GM12878 (cell line): ENCODE data around the gene FAM83D. TPM values are rescaled to one million over a fixed set of nuclear protein-coding genes. Genes with fewer than 3 reads are reported as not detected.

Experiments
- ATAC-seq: fragments of 200-7000 bp; cut with Tn5 transposase; 3 replicates; pipeline ENCODE4 v1.9.1; 2020; ENCODE audit warnings: mild to moderate bottlenecking, moderate library complexity
- BruUV-seq: library from RNA; stranded (reverse); fragments of 400-500 nt; replicated peaks from 2 replicates; lab custom pipeline; 2021; lab: Mats Ljungman, UMichigan
- CTCF ChIA-PET: fragments of 300-600 bp; sonication (Branson Sonifier 250); formaldehyde crosslinking; extraction: SDS; loops from one replicate; lab custom pipeline; 2021; ENCODE audit warnings: inconsistent platforms; lab: Yijun Ruan, JAX
- POLR2A ChIA-PET: fragments of 350-600 bp; formaldehyde crosslinking; extraction: SDS; loops from one replicate; lab custom pipeline; 2021; ENCODE audit warnings: inconsistent platforms; lab: Charles Lee
- RAD21 ChIA-PET: fragments of 300-600 bp; sonication (Branson Sonifier 250); formaldehyde crosslinking; loops from one replicate; lab custom pipeline; 2023; ENCODE audit warnings: antibody characterized with exemption; ENCODE audit not compliant: unreplicated experiment; lab: Charles Lee
- SMC1A ChIA-PET: fragments of 300-600 bp; sonication (Branson Sonifier 250); formaldehyde crosslinking; loops from one replicate; lab custom pipeline; 2023; ENCODE audit not compliant: unreplicated experiment, uncharacterized antibody; lab: Charles Lee
- DNase-seq: peaks from one replicate; pipeline ENCODE4 v3.0.0-alpha.2; 2011; ENCODE audit warnings: low read depth, low spot score
- FAIRE-seq: peaks from 3 replicates; lab custom pipeline; 2011; peaks lifted over from hg19 to GRCh38; lab: Jason Lieb, UNC
- H2AFZ ChIP-seq: 2 replicates; pipeline ENCODE4 v1.6.0; 2011; ENCODE audit warnings: low read depth, low read length, control low read depth; ENCODE audit not compliant: control insufficient read depth
- H3K27ac ChIP-seq: 2 replicates; pipeline ENCODE4 v1.5.1; 2011; ENCODE audit warnings: control low read depth; ENCODE audit not compliant: control insufficient read depth, insufficient read depth
- H3K27me3 ChIP-seq, 2 experiments: replicated peaks in 1 of 2; 2 replicates each; pipeline versions ENCODE4 v1.6.0 to v1.6.1; 2011; ENCODE audit warnings: low read length in 1 of 2; ENCODE audit not compliant: control insufficient read depth in 2 of 2, insufficient read depth in 2 of 2
- H3K36me3 ChIP-seq, 2 experiments: 2 replicates each; pipeline ENCODE4 v1.5.1; 2011; ENCODE audit warnings: low read length in 1 of 2; ENCODE audit not compliant: control insufficient read depth in 2 of 2, insufficient read depth in 2 of 2
- H3K4me1 ChIP-seq: 2 replicates; pipeline ENCODE4 v1.6.1; 2011; ENCODE audit warnings: mild to moderate bottlenecking, low read length, moderate library complexity, mixed read lengths; ENCODE audit not compliant: control insufficient read depth, insufficient read depth
- H3K4me2 ChIP-seq: 2 replicates; pipeline ENCODE4 v1.6.0; 2011; ENCODE audit warnings: control low read depth; ENCODE audit not compliant: control insufficient read depth, insufficient read depth
- H3K4me3 ChIP-seq: fragments of 200-600 bp; sonication (generic); 2 replicates; pipeline ENCODE4 v1.5.1; 2016
- H3K79me2 ChIP-seq: 2 replicates; pipeline ENCODE4 v1.6.0; 2011; ENCODE audit warnings: low read length; ENCODE audit not compliant: control insufficient read depth, insufficient read depth
- H3K9ac ChIP-seq: 2 replicates; pipeline ENCODE4 v1.8.0; 2011; ENCODE audit warnings: low read length, control low read depth, mixed read lengths; ENCODE audit not compliant: control insufficient read depth, insufficient read depth
- H3K9me3 ChIP-seq: replicated peaks from 3 replicates; pipeline ENCODE4 v1.5.1; 2011; ENCODE audit warnings: mild to moderate bottlenecking, low read length; ENCODE audit not compliant: control insufficient read depth, insufficient read depth
- H4K20me1 ChIP-seq: 2 replicates; pipeline ENCODE4 v1.6.0; 2011; ENCODE audit not compliant: control insufficient read depth, insufficient read depth
- BACH1 ChIP-seq: fragments of 450-650 bp; IDR thresholded peaks from 2 replicates; pipeline ENCODE4 v1.6.1; 2017; ENCODE audit warnings: mild to moderate bottlenecking, borderline replicate concordance
- EED ChIP-seq: sonication (generic); IDR thresholded peaks from 2 replicates; pipeline ENCODE4 v1.6.1; 2016; ENCODE audit warnings: antibody characterized with exemption, low read depth
- FOS ChIP-seq: IDR thresholded peaks from 3 replicates; pipeline ENCODE4 v1.6.1; 2011; ENCODE audit warnings: borderline replicate concordance; ENCODE audit not compliant: insufficient read length; ENCODE audit errors: extremely low read depth
- FOXK2 ChIP-seq: fragments of 450-650 bp; IDR thresholded peaks from 2 replicates; pipeline ENCODE4 v1.6.1; 2017; ENCODE audit warnings: mild to moderate bottlenecking, moderate library complexity
- GATAD2B ChIP-seq: fragments of 450-650 bp; conservative IDR thresholded peaks from 2 replicates; pipeline ENCODE4 v1.6.1; 2017; ENCODE audit warnings: low read depth, mild to moderate bottlenecking, moderate library complexity
- HDAC6 ChIP-seq: fragments of 200-600 bp; sonication (generic); IDR thresholded peaks from one replicate; pipeline ENCODE4 v1.8.0; 2017; ENCODE audit warnings: antibody characterized with exemption; ENCODE audit not compliant: unreplicated experiment
- MAX ChIP-seq: IDR thresholded peaks from 2 replicates; pipeline ENCODE4 v1.6.1; 2012; ENCODE audit warnings: low read depth, low read length, improper control_type of control experiment
- NFYB ChIP-seq: IDR thresholded peaks from 2 replicates; pipeline ENCODE4 v1.6.1; 2011; ENCODE audit warnings: low read depth, mild to moderate bottlenecking, low read length, improper control_type of control experiment, moderate library complexity; ENCODE audit not compliant: insufficient read depth
- NR2C1 ChIP-seq: fragments of 450-650 bp; IDR thresholded peaks from 2 replicates; pipeline ENCODE4 v1.6.1; 2017; ENCODE audit warnings: antibody characterized with exemption, mild to moderate bottlenecking, moderate library complexity
- PBX3 ChIP-seq: IDR thresholded peaks from 2 replicates; pipeline ENCODE4 v1.6.1; 2011; ENCODE audit warnings: mild to moderate bottlenecking, low read depth, low read length, moderate library complexity; ENCODE audit not compliant: insufficient replicate concordance
- POLR2AphosphoS2 ChIP-seq: IDR thresholded peaks from 2 replicates; pipeline ENCODE4 v1.6.1; 2011; ENCODE audit warnings: low read depth, mild to moderate bottlenecking, low read length, improper control_type of control experiment, moderate library complexity
- RBBP5 ChIP-seq: fragments of 200-600 bp; sonication (generic); conservative IDR thresholded peaks from 2 replicates; pipeline ENCODE4 v1.6.1; 2016
- RELA ChIP-seq: fragments of 450-650 bp; IDR thresholded peaks from 2 replicates; pipeline ENCODE4 v1.8.0; 2014; ENCODE audit warnings: borderline replicate concordance; ENCODE audit not compliant: partially characterized antibody
- RFX5 ChIP-seq: IDR thresholded peaks from 2 replicates; pipeline ENCODE4 v1.6.1; 2011; ENCODE audit warnings: low read depth, low read length, improper control_type of control experiment
- SP1 ChIP-seq: IDR thresholded peaks from one replicate; pipeline ENCODE4 v1.6.1; 2011; ENCODE audit warnings: low read depth, low read length
- SUPT20H ChIP-seq: IDR thresholded peaks from 2 replicates; pipeline ENCODE4 v1.6.1; 2011; ENCODE audit warnings: low read depth, mild to moderate bottlenecking, low read length, moderate library complexity, borderline replicate concordance; ENCODE audit not compliant: control insufficient read depth
- WGBS: methylation state at CpG from one replicate; pipeline ENCODE4 v1.1.6; 2016; ENCODE audit warnings: low lambda C conversion rate; ENCODE audit not compliant: insufficient replicate concordance, insufficient coverage; ENCODE audit errors: missing lambda C conversion rate; 5-methylcytosine and 5-hydroxymethylcytosine counted together
- in situ Hi-C: fragments of 300-500 bp; cut with MboI; formaldehyde crosslinking; loops from 9 replicates; pipeline ENCODE4 v1.14.3; 2018; ENCODE audit warnings: mixed read lengths
- intact Hi-C: fragments of 100-400 bp; cut with micrococcal nuclease; formaldehyde crosslinking; loops from one replicate; pipeline ENCODE4 v1.14.2; 2022; ENCODE audit not compliant: unreplicated experiment
- polyA plus RNA-seq, 11 experiments: library from polyadenylated mRNA; depleted of rRNA in 4 of 11; unstranded in 6 of 11; stranded (reverse) in 5 of 11; fragments of >200 nt; fragmentation: Nextera tagmentation in 4 of 11; fragmentation: Illumina TruSeq in 1 of 11; extraction: Ambion mirVana in 4 of 11; extraction: Trizol in 1 of 11; gene quantifications; 1 replicate in 1 of 11; 2 replicates in 10 of 11; pipeline versions ENCODE4 v1.2.1 to v1.2.3, GENCODE V29; 2011 to 2016; ENCODE audit warnings: inconsistent platforms in 2 of 11, missing spikeins in 2 of 11, low read depth in 1 of 11
- total RNA-seq, 4 experiments: library from RNA; depleted of rRNA in 3 of 4; stranded (reverse); fragments of >200 nt in 3 of 4; fragmentation: Illumina TruSeq in 1 of 4; extraction: Trizol in 1 of 4; gene quantifications; 2 replicates each; pipeline versions ENCODE4 v1.2.1 to v1.2.3, GENCODE V29; 2013 to 2021

Gene FAM83D
- total and polyA plus RNA-seq, 10 of the 15 experiments (the other 5 are each of a cell fraction or from before 2014, with no cell fraction given) = 4.5 to 34.8 (median 19.2) TPM

GRCh38 chr20:38957235-38957876 is 31.1 kb downstream of the FAM83D start:
- in situ Hi-C loops = no loop called here
- BruUV-seq = no TSS peak

GRCh38 chr20:38957915-38958485 is 31.8 kb downstream of the FAM83D start:
- intact Hi-C loops = no loop called here
- no peak overlapping the region for H3K27ac ChIP-seq
- DNase-seq (no peak), ATAC-seq (no peak), FAIRE-seq (no peak)
- no peak overlapping the region for H3K4me2 ChIP-seq
- no peak overlapping the region for H3K4me3 ChIP-seq
- POLR2A ChIA-PET = no interaction called here
- in situ Hi-C loops = no loop called here
- H3K4me1 ChIP-seq = no peaks in the 10 kb centered on the region
- CTCF ChIA-PET = interaction anchor here (1.1 to 1.7 kb wide), 3 partner anchors 31 to 90 kb away, joined by 3 read pairs; no protein-coding TSS in a partner anchor
- H3K79me2 ChIP-seq = peaks cover 8% of the 10 kb centered on the region
- 91% methylated on average over 8 of the region's 8 CpGs for WGBS
- no peaks in the 10 kb centered on the region for H3K9me3 ChIP-seq
- RAD21 ChIA-PET = interaction anchor here (1.0 kb wide), 1 partner anchor 40 kb away, joined by 3 read pairs; no protein-coding TSS in a partner anchor
- no peak overlapping the region for H2AFZ ChIP-seq
- no peaks in the 10 kb centered on the region for H4K20me1 ChIP-seq
- no peak overlapping the region for H3K9ac ChIP-seq
- no peaks in the 10 kb centered on the region for H3K27me3 ChIP-seq
- no TSS peak for BruUV-seq
- H3K36me3 ChIP-seq = peaks cover 2 to 7% of the 10 kb centered on the region in 2 experiments; a peak in 3 of 4 replicates
- SMC1A ChIA-PET = interaction anchor here (1.3 to 2.2 kb wide), 3 partner anchors 8 to 36 kb away, joined by 3 to 4 read pairs (median 3); no protein-coding TSS in a partner anchor
- TF ChIP-seq HDAC6 (no peak), EED (no peak), FOXK2 (no peak), NFYB (no peak), POLR2AphosphoS2 (no peak), MAX (no peak), SP1 (no peak), NR2C1 (no peak), RFX5 (no peak), SUPT20H (no peak), FOS (no peak), PBX3 (no peak), RELA (no peak), GATAD2B (no peak), BACH1 (no peak)

More at GRCh38 chr20:38957235-38957876, 31.1 kb downstream of the FAM83D start:
- H3K9me3 ChIP-seq = no peaks in the 10 kb centered on the region
- H3K27ac ChIP-seq = no peak overlapping the region
- CTCF ChIA-PET = interaction anchor here (1.0 to 1.5 kb wide), 2 partner anchors 31 to 40 kb away, joined by 3 read pairs; partner anchors contain the start of gene FAM83D
- DNase-seq (no peak), ATAC-seq (no peak)
- SMC1A ChIA-PET = interaction anchor here (1.3 to 2.2 kb wide), 2 partner anchors 11 to 37 kb away, joined by 3 to 4 read pairs; no protein-coding TSS in a partner anchor
- no peaks in the 10 kb centered on the region for H4K20me1 ChIP-seq
- H3K4me2 ChIP-seq = no peak overlapping the region
- POLR2A ChIA-PET = no interaction called here
- intact Hi-C loops = no loop called here
- no peak overlapping the region for H3K4me3 ChIP-seq
- peaks cover 2 to 11% of the 10 kb centered on the region in 2 experiments; a peak in 3 of 4 replicates for H3K36me3 ChIP-seq
- RAD21 ChIA-PET = no interaction called here
- no peaks in the 10 kb centered on the region for H3K27me3 ChIP-seq
- peaks cover 2% of the 10 kb centered on the region for H3K79me2 ChIP-seq
- no peak overlapping the region for H2AFZ ChIP-seq
- no peak for TF ChIP-seq RBBP5
- TF ChIP-seq, all 136 proteins: peak for 0
- 96% methylated on average over 5 of the region's 5 CpGs for WGBS
- Histone ChIP-seq H3K4me1 (no peaks in the 10 kb centered on the region), H3K9ac (no peak overlapping the region)
- FAIRE-seq = no peak
